GM23338 (cell line): ENCODE results near the gene TSHZ3. TPM values are rescaled to one million over a fixed set of nuclear protein-coding genes. Genes with fewer than 3 reads are reported as not detected.

Experiments used
- ATAC-seq: fragments of 200-7000 bp; cut with Tn5 transposase; 3 replicates; pipeline ENCODE4 v1.9.1; 2020
- DNase-seq: peaks from one replicate; pipeline ENCODE4 v3.0.0-alpha.2; 2015; ENCODE audit warnings: low spot score
- H2AFZ ChIP-seq: fragments of 200-600 bp; sonication (generic); 2 replicates; pipeline ENCODE4 v1.8.0; 2016; ENCODE audit warnings: antibody characterized with exemption, mild to moderate bottlenecking, moderate library complexity
- H3F3A ChIP-seq: fragments of 200-600 bp; sonication (generic); replicated peaks from 2 replicates; pipeline ENCODE4 v1.8.0; 2017; ENCODE audit warnings: antibody characterized with exemption, mixed run types, low read depth
- H3K27ac ChIP-seq: fragments of 200-600 bp; sonication (generic); 2 replicates; pipeline ENCODE4 v1.6.1; 2016; ENCODE audit warnings: low read depth
- H3K27me3 ChIP-seq: fragments of 200-600 bp; sonication (generic); 2 replicates; pipeline ENCODE4 v1.8.0; 2016; ENCODE audit warnings: mild to moderate bottlenecking, mixed run types, moderate library complexity; ENCODE audit not compliant: insufficient read depth
- H3K36me3 ChIP-seq: fragments of 200-600 bp; sonication (generic); 2 replicates; pipeline ENCODE4 v1.8.0; 2016; ENCODE audit warnings: mild to moderate bottlenecking; ENCODE audit not compliant: insufficient read depth
- H3K4me1 ChIP-seq: fragments of 200-600 bp; sonication (generic); 2 replicates; pipeline ENCODE4 v1.8.0; 2016; ENCODE audit warnings: mild to moderate bottlenecking, moderate library complexity; ENCODE audit not compliant: insufficient read depth
- H3K4me2 ChIP-seq: fragments of 200-600 bp; sonication (generic); 2 replicates; pipeline ENCODE4 v1.7.1; 2017; ENCODE audit warnings: mixed run types
- H3K4me3 ChIP-seq: fragments of 200-600 bp; sonication (generic); 2 replicates; pipeline ENCODE4 v1.6.1; 2016; ENCODE audit warnings: mixed run types
- H3K79me2 ChIP-seq: fragments of 200-600 bp; sonication (generic); replicated peaks from 2 replicates; pipeline ENCODE4 v1.8.0; 2017; ENCODE audit warnings: mild to moderate bottlenecking; ENCODE audit not compliant: insufficient read depth
- H3K9me2 ChIP-seq: fragments of 200-600 bp; sonication (generic); 2 replicates; pipeline ENCODE4 v1.8.0; 2017; ENCODE audit not compliant: insufficient read depth
- H4K20me1 ChIP-seq: fragments of 200-600 bp; sonication (generic); replicated peaks from 2 replicates; pipeline ENCODE4 v1.8.0; 2017; ENCODE audit warnings: mild to moderate bottlenecking; ENCODE audit not compliant: insufficient read depth
- H3K27ac Mint-ChIP-seq: 2 replicates; pipeline ENCODE4 v1.8.0; 2020; ENCODE audit warnings: inconsistent platforms, mild to moderate bottlenecking, moderate library complexity, mixed read lengths
- H3K27me3 Mint-ChIP-seq: 3 replicates; pipeline ENCODE4 v1.8.0; 2022; ENCODE audit warnings: low read depth, mild to moderate bottlenecking, moderate library complexity, mixed read lengths, inconsistent platforms; ENCODE audit not compliant: insufficient read depth, poor library complexity
- H3K36me3 Mint-ChIP-seq: 3 replicates; pipeline ENCODE4 v1.8.0; 2021; ENCODE audit warnings: low read depth, mild to moderate bottlenecking, inconsistent platforms, moderate library complexity, mixed read lengths
- H3K4me1 Mint-ChIP-seq: 3 replicates; pipeline ENCODE4 v1.8.0; 2020; ENCODE audit warnings: mild to moderate bottlenecking, inconsistent platforms, mixed read lengths
- H3K4me3 Mint-ChIP-seq: 3 replicates; pipeline ENCODE4 v1.8.0; 2021; ENCODE audit warnings: moderate library complexity, mild to moderate bottlenecking, inconsistent platforms, mixed read lengths
- H3K9me3 Mint-ChIP-seq: 3 replicates; pipeline ENCODE4 v1.8.0; 2020; ENCODE audit warnings: moderate library complexity, mild to moderate bottlenecking, inconsistent platforms, mixed read lengths
- CREB1 ChIP-seq: fragments of 250-450 bp; sonication (Bioruptor Pico); IDR thresholded peaks from 2 replicates; pipeline ENCODE4 v1.5.0; 2020; ENCODE audit warnings: low read depth, mild to moderate bottlenecking, moderate library complexity
- CTCF ChIP-seq, 2 experiments: fragments of 200-600 bp in 1 of 2; sonication (generic) in 1 of 2; conservative IDR thresholded peaks; 2 replicates each; pipeline versions ENCODE4 v1.5.1 to v1.6.1; 2016 to 2017; ENCODE audit warnings: antibody characterized with exemption in 2 of 2, low read depth in 2 of 2, mild to moderate bottlenecking in 2 of 2, moderate library complexity in 1 of 2
- EZH2 ChIP-seq: fragments of 200-600 bp; sonication (generic); IDR thresholded peaks from one replicate; pipeline ENCODE4 v1.8.0; 2017; ENCODE audit warnings: antibody characterized with exemption, mild to moderate bottlenecking, low read depth; ENCODE audit not compliant: unreplicated experiment
- JUNB ChIP-seq: IDR thresholded peaks from one replicate; pipeline ENCODE4 v1.6.1; 2016; ENCODE audit warnings: antibody characterized with exemption; ENCODE audit not compliant: unreplicated experiment
- NANOG ChIP-seq: IDR thresholded peaks from 2 replicates; pipeline ENCODE4 v1.6.1; 2016; ENCODE audit warnings: antibody characterized with exemption, borderline replicate concordance
- POLR2AphosphoS5 ChIP-seq: IDR thresholded peaks from 2 replicates; pipeline ENCODE4 v1.6.1; 2016; ENCODE audit warnings: antibody characterized with exemption, low read depth
- ZNF114 ChIP-seq: fragments of 250-450 bp; sonication (Bioruptor Pico); IDR thresholded peaks from 2 replicates; pipeline ENCODE4 v1.5.0; 2020; ENCODE audit warnings: mild to moderate bottlenecking, moderate library complexity
- ZNF331 ChIP-seq: fragments of 250-450 bp; sonication (Bioruptor Pico); IDR thresholded peaks from 2 replicates; pipeline ENCODE4 v1.5.0; 2020; ENCODE audit warnings: low read depth, mild to moderate bottlenecking, moderate library complexity
- ZNF462 ChIP-seq: fragments of 250-450 bp; sonication (Bioruptor Pico); IDR thresholded peaks from 2 replicates; pipeline ENCODE4 v1.5.0; 2020; ENCODE audit warnings: mild to moderate bottlenecking, moderate library complexity
- polyA plus RNA-seq: library from polyadenylated mRNA; unstranded; fragments of >200 nt; fragmentation: Nextera tagmentation; extraction: Ambion mirVana; gene quantifications from 2 replicates; pipeline ENCODE4 v1.2.1, GENCODE V29; 2016
- total RNA-seq: library from RNA; depleted of rRNA; stranded (reverse); fragments of >200 nt; shearing (Covaris generic); gene quantifications from 2 replicates; pipeline ENCODE4 v1.2.3, GENCODE V29; 2014
- TF ChIP-seq, protein P1 (sequence below): IDR thresholded peaks from one replicate; pipeline ENCODE4 v1.6.1; 2018; ENCODE audit warnings: antibody characterized with exemption; ENCODE audit not compliant: unreplicated experiment
- TF ChIP-seq, protein P2 (sequence below): IDR thresholded peaks from 2 replicates; pipeline ENCODE4 v1.6.1; 2016; ENCODE audit warnings: antibody characterized with exemption

Gene TSHZ3
- total and polyA plus RNA-seq, 2 experiments from 2014 or later, result 3.8 to 8.9 TPM

- TF ChIP-seq CTCF (conservative IDR thresholded peaks at IDR 0.05; ENCODE audit: low read depth in 2 of 2) (no peak), NANOG (no peak), EZH2 (no peak), ZNF331 (CRISPR knock-in tag) (no peak), POLR2AphosphoS5 (no peak)
- TF ChIP-seq, protein P1, sequence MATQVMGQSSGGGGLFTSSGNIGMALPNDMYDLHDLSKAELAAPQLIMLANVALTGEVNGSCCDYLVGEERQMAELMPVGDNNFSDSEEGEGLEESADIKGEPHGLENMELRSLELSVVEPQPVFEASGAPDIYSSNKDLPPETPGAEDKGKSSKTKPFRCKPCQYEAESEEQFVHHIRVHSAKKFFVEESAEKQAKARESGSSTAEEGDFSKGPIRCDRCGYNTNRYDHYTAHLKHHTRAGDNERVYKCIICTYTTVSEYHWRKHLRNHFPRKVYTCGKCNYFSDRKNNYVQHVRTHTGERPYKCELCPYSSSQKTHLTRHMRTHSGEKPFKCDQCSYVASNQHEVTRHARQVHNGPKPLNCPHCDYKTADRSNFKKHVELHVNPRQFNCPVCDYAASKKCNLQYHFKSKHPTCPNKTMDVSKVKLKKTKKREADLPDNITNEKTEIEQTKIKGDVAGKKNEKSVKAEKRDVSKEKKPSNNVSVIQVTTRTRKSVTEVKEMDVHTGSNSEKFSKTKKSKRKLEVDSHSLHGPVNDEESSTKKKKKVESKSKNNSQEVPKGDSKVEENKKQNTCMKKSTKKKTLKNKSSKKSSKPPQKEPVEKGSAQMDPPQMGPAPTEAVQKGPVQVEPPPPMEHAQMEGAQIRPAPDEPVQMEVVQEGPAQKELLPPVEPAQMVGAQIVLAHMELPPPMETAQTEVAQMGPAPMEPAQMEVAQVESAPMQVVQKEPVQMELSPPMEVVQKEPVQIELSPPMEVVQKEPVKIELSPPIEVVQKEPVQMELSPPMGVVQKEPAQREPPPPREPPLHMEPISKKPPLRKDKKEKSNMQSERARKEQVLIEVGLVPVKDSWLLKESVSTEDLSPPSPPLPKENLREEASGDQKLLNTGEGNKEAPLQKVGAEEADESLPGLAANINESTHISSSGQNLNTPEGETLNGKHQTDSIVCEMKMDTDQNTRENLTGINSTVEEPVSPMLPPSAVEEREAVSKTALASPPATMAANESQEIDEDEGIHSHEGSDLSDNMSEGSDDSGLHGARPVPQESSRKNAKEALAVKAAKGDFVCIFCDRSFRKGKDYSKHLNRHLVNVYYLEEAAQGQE, result no peak
These were observed 28.5 kb upstream of the TSHZ3 start (continued) for GRCh38 chr19:31377736-31378135.

- Histone ChIP-seq H3K27me3 (no peaks in the 10 kb centered on the region), H3K27ac (no peak overlapping the region), H3F3A (no peaks in the 10 kb centered on the region), H3K79me2 (no peaks in the 10 kb centered on the region), H3K9me2 (no peaks in the 10 kb centered on the region), H2AFZ (no peak overlapping the region), H3K36me3 (no peaks in the 10 kb centered on the region), H3K4me3 (no peak overlapping the region), H3K4me2 (no peak overlapping the region), H4K20me1 (no peaks in the 10 kb centered on the region), H3K4me1 (no peaks in the 10 kb centered on the region)
- ATAC-seq (no peak), DNase-seq (no peak)
- TF ChIP-seq, protein P2, sequence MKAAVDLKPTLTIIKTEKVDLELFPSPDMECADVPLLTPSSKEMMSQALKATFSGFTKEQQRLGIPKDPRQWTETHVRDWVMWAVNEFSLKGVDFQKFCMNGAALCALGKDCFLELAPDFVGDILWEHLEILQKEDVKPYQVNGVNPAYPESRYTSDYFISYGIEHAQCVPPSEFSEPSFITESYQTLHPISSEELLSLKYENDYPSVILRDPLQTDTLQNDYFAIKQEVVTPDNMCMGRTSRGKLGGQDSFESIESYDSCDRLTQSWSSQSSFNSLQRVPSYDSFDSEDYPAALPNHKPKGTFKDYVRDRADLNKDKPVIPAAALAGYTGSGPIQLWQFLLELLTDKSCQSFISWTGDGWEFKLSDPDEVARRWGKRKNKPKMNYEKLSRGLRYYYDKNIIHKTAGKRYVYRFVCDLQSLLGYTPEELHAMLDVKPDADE, result no peak
- TF ChIP-seq ZNF114 (CRISPR knock-in tag) (no peak), JUNB (no peak), ZNF462 (CRISPR knock-in tag) (no peak), CREB1 (CRISPR knock-in tag) (no peak)
- Mint-ChIP-seq H3K27me3 (peaks cover 4% of the 10 kb centered on the region), H3K4me3 (no peak overlapping the region), H3K9me3 (peaks cover 7% of the 10 kb centered on the region), H3K27ac (no peak overlapping the region), H3K4me1 (peaks cover 3% of the 10 kb centered on the region; the same call in 2 of the 3 replicates), H3K36me3 (peaks cover 21% of the 10 kb centered on the region; the same call in 2 of the 3 replicates)
These were observed 23.1 kb upstream of the TSHZ3 start for GRCh38 chr19:31372246-31372781.
